COLO668 (cell line): ENCODE measurements around the gene LRTM2.

ENCODE experiments used
- DNase-seq: peaks from one replicate; lab custom pipeline; 2025; ENCODE audit not compliant: unreplicated experiment; lab: John Stamatoyannopoulos, UW

Gene LRTM2

DNA sequence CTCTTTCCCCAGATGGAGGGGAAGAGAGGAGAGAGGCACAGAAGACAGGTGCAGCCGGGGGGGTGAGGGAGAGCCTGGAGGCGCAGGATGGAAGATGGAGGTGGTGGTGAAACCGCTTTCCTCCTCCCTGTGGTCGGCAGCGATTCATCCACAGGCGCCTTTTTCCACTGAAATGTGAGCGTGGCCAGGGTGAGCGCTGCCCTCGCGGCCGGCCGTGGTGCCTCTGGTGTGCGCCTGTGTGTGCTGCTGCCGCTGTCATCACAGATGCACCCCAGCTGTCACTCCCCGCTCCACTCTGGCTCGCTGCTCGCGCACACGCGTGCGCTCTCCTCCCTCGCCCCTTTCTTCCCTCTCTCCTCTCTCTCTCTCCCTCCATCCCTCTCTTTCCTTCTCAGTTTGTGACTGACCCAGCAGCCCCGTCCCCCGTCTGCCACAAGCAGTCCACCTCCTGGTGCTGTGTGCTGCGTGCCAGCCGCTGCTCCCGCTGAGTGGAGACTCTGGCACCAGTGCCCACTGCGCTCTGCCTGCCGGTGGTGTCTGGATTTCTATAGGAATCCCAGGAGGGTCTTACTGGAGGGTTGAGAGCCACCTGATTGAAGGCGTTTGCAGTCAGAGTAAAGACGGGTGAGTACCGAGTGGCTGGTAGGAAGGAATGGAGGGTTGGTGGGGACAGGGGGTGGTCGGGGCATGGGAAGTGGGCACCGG lies at the start of gene LRTM2:
TSS of gene LRTM2 (plus strand) at position 375 of the 705 bp plus-strand sequence. CDS start 7,584 bp downstream, outside the sequence.
- DNase-seq: no peak

DNA sequence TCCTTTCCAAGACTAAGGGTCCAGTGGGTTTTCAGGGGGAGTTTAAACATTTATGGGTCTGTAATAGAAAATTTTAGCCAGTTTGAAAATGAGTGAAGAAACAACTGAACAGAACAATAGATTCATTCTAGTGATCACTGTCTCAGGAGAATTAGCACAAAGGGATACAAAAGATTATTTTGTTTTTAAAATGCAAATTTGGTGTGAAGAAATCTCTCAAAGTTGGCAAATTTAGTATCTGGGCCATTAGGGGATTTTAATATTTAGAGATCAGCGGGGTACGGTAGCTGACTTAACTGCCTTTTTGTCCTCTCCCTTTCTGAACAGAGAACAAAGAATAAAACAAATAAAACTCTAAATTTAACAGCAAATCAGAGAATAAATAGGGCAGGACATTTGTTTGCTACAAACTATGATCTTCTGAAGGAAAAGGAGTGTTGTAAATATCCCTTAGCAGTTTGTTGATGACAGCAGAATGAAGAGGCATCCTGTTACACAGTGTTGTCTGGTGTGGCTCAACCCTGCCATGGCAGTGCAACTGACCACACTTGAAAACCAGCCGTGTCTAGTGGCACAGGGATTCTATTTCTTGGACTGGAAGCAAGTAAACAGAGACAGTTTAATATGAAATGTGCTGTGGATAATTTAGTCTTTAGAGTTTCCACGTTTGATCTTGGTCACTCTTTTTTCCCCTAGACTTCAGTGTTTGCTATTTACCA lies 46.3 kb upstream of the LRTM2 start:
- DNase-seq: no peak

DNA sequence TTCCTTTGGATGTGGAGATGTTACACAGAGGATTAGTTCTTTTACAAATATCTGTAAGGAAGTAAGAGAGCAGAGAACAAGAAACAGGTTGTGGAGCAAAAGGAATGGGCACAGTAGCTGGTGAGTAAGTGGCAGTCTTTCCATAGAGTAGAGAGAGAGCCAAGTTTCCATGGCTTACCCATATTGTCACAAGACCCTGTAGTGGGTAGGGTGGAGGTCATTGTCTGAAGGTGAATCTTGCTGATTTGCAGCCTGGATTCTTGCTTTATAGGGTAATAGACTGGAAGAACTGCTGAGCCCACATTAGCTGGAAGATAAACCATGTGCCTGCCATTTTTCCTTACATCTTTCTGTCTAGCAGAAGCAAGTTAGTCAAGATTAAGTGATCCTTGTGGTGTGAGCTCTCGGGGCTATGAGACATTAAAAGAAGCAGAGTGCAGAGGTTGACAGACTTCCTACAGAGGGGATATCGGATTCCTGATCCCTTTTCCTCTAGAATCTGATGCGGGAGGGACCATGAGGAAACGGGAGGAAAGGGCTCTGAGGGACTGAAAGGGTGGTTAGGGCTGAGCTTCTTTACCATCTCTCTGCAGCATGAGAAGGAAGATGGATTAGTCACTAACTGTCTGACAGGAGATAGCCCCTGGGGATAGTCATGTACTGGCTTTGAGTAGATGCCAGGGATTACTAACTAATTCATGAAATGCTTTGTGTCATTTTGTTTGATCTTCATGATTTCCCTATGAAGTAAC lies 44.0 kb upstream of the LRTM2 start:
- no peak for DNase-seq

DNA sequence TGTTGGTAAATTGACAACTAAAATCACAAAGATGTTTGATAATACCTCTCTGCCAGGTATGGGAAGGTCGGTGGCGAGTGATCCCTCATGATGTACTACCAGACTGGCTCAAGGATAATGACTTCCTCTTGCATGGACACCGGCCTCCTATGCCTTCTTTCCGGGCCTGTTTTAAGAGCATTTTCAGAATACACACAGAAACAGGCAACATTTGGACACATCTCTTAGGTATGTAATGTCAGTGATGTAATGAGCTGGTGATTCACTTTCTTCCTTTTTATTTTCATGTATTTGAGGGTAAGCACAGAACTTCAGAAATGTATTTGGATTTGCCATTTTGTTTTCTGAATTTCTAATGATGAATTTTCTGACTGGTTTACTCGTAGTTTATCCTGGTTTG lies 42.6 kb upstream of the LRTM2 start:
- DNase-seq: no peak

DNA sequence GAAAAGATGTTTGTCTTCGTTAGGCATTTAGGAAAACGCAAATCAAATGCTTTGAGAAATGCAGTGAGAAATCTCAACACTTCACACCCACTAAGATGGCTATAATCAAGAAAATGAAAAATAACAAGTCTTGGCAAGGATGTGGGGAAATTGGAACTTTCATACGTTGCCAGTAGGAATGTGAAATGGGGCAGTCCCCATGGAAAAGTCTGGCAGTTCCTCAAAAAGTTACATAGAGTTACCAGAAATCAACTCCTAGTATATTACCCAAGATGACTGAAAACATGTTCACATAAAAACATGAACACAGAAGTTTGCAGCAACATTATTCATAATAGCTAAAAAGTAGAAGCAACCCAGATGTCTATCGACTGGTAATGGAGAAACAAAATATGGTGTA lies 41.5 kb upstream of the LRTM2 start:
- DNase-seq: no peak

DNA sequence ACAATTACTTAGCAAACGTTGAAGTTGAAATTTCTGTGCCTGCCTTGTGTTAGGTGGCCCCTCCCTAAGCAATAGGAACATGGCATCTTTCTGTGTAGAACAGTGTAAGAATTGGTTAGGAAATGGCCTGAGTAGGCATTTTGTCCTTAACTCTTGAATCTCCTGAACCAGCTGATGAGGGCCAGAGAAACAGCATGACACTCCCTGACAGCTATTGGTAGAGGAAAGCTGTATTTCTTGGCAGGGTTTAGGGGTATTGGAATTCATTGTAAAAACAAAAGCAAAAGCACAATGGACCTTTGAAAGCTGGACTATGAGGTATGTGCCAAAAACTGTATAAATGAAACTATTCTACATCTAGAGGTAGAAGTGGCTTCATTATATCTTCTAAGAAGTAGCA lies 40.6 kb upstream of the LRTM2 start:
- no peak for DNase-seq

DNA sequence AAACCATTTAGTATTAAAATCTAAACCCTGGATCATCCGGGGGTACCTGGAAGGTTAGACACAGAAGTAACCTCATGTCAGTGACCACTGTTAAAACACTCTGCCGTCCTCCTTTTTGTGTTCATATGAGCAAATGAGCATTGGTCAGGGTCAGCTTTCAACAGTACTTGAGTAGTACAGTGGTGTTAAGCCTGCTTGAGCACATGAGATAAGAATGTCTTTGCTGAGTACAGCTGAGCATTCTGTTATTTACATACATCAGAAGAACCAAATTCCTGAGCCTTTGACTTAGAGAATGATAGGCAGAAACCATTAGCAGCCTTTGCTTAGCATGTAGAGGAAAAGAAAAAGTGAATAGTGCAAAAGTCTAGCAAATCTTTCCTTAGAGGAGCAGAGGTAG lies 38.6 kb upstream of the LRTM2 start:
- no peak for DNase-seq

DNA sequence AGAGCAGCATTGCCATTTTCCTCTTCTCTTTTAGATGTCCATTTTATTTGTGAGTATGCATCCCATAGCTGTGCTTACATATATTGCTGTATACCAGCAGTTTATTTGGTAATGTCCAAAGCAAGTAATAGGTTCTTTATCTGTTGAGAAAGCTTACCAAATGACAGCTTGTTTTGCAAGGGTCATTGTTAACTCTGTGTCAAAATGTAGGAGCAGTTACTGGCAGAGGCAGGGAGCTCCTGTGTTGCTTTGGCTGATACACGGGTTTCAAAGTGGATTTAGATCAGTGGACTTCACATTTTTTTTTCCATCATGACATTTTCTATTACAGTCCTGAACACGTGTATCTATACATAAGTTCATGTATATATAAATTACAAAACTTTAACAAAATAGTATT lies 38.1 kb upstream of the LRTM2 start:
- no peak for DNase-seq

DNA sequence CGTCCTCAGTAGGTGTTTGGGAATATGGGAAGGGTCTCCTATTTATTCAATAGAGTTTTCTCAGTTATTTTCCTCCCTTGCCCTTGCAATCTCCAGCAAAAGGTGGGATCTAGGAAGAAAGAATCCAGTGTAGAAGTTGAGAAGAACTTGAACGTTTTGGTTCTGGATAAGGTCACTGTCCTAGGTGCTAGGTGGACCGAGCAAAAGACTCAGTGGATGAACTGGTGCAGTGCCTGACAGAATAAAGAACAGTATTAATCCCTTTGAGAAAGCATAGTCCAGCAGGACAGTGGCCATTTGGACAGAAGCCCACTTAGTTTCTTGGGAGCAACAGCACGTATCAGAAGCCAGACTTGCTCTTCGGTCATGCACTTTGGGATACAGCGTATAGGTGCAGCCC lies 32.7 kb upstream of the LRTM2 start:
- DNase-seq: no peak

DNA sequence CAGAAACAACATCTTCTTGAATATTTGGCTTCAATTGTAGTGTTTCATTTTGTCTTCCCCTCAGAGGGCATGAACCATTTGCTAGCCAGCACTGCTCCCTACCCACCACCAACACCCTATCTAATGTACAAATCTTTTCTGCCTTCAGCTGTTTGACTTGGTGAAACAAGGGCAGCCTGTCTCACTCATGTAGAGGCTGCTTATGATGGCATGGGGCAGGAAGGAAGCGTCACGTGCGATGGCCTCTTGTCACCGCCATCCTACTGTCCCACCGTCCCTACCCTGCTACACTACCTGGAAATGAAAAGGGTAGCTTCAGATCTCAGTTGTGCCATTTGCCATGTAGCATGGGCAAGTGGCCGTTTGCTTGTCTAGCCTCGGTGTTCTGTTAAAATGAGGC lies 29.9 kb upstream of the LRTM2 start:
- no peak for DNase-seq

DNA sequence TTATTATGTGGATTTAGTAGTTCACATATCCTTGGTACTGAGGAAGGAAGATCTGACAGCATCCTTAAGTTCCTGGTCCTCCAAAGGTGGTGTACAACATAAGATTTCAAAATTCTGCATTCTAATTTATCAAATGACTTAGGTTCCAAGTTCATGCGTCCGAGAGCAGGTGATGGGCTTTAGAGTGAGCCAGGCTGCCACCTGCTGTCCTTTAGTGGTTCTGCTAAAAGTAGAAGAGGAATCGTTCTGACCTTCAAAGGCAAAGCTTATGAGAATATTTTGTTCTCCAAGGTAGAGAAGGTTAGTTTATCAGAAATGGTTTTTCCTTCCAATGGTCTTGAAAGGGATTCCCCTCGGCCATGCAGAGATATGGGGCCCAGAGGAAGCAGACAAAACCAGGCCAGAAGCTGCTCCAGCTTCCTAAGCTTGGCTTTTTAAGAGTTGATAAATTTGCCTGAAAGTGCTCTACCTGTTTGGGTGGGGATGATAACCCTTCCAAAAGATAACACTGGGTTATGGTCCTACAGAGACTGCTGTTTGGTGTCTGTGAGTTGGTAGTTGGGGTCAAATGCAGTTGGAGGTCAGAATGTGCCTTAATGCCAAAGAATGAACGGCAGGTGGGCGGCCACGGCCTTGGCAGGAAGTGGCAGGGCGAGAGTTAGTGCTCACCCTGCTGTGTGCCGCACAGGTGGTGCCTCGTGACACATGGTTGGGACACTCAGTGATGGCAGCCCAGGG lies 29.1 kb upstream of the LRTM2 start:
- DNase-seq: peak; percentile 65

DNA sequence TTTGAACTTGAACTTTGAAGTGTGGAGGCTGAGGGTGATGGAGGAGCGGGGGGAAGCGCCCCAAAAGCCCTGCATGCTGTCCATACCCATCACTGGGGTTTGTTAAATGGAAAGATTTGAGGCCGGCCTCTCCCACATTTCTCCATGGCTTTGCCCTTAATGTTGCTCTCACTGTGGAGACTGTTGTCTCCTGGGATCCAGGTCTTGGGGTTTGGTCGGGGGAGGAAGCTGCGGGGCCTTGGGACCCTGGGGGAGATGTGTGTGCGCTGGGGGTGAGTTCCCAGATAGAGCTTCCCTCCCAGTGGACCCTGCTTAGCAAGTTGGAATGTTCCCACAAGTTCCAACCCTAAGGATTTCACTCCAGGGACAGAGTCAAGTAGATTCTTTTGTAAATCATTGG lies 28.0 kb upstream of the LRTM2 start:
- no peak for DNase-seq

DNA sequence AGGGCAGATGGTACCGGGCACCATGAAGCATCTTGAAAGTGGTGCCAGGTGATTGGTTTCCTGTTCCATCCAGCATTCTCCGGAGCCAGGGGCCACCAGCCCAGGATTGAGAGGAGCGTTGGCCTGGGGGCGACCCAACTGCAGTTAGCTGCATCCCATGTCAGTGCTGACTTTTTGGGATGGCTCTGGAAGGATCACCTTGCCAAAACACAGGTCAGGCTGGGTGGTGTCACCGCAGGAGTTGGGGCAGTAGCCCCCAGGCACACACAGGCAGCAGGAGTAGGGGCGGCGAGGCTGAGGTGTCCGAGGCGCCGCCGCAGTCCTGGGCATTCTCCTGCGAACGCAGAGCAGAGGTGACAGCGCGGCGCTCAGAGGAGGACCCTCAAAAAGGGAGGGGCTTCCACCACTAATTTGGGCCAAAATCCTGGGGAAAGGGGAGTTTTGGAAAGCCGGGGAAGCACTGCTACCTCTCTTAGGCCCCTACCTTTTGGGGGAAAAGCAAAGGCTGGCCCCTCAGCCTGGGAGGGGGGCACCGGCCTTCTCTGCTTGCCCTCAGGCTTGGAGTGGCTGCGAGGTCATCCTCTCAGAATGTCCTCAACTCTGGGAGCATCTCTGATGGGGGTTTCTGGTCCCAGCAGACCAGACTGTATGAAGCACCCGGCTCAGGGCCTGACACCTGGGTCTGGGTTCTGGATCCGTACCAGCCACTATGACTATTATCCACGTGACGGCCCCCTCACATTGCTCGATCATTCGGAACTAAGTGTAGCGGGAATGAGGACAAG lies 26.7 kb upstream of the LRTM2 start:
- no peak for DNase-seq

DNA sequence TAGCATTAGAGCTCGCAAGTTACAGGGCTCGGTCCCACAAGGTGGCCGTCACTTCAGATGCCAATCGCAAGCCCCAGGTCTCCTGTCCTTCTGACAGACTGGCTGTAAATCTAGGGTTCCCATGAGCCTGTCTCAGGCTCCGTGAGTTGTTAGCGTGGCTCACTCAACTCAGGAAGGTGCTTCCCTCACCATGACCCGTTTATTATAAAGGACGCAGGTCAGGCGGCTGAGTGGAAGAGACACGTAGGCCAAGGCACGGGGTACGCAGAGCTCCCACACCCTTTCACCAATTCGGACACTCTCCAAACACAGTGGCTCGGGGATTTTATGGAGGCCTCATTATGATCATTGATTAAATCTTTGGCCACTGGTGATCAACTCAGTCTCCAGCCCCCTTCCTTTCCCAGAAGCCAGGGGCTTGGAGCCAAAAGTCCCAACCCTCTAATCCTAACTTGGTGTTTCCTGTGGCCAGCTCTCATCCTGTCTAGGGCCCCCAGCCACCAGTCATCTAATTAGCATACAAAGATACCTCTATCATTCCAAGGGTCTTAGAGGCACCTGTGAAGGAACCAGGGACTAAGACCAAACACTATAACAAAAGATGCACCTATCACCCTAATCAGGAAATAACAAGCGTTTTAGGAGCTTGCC lies 25.8 kb upstream of the LRTM2 start:
- no peak for DNase-seq

DNA sequence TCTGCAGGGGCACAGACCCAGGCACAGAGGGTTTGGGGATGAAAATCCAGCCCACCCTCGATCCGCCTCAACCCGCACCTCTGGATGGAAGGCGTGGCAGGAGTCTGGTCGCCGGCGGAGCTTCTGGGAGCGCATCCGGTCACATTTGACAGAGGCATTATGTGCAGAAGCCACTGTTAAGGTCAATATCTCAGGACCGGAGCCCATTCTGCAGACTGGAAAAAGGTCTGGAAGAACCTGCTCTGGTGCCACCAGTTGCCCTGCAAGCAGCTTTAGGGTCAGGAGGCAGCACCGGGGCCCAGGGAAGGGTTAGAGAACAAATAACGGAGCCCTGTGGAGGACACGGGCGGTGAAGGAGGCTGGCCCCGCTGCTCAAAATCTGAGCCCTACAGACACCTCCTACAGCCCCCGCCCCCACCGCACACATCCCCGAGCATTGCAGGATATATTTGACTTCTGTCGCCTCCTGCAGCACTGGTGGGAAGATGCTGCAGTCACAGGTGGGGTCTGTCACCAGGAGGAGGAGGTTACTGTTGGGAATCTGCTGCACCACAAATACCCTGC lies 25.1 kb upstream of the LRTM2 start:
- DNase-seq: no peak

DNA sequence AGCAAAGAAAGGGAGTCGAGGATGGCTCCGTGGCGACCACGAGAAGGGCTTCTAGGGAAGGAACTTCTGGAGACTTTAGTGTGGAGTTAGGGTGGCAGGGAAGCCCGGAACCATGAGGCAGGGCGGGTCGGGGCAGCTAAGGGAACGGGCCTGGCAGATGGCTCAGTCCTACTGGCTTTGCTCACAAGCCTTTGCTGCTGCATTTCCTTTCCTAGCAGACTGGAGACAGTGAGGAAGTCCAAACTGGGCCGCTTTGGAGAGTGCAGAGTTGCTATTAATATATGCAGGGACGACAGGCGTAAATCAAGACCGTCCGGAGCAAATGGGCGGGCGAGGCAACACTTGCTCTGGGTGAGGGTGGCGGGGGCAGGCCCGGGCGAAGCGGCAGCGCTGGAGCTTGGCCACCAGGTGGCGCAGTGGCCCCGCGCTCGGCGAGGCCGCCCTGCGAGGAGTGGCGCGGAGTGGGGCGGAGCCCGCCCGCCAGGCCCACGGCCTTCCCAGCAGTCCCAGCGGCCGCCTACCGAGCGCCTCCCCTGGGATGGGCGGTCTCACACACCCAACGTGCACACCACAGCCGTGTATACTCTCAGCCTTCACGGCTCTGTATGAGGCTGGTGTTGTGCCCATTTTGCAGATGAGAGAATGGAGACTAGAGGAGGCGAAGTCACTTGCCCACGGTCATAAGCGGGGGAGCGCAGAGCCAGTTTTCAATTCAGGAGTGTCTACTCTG lies 24.4 kb upstream of the LRTM2 start:
- peak; percentile 96 for DNase-seq

DNA sequence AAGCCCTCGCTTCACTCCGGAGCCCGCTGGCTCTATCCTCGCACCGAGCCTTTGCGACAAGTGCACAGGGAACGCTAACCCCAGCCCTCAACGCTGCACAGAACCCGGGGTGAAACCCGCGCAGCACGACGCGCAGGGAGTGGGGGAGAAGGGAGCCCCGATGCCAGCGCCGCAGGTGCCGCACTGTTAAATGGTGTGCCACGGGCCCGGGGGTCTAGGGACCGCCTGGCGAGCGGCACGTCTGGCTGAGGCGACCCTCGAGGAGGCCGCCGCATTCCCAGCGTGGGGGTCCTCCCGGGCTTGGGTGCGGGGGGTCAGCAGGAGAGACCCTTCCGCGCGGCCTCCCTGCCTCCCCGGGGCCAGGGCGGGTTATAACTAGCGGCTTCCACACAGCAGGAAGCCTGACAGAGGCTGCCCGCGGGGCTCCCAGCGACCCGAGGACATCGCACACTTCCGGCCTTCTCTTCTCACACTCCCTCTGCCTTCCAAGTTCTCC lies 23.8 kb upstream of the LRTM2 start:
- peak; percentile 66 for DNase-seq

DNA sequence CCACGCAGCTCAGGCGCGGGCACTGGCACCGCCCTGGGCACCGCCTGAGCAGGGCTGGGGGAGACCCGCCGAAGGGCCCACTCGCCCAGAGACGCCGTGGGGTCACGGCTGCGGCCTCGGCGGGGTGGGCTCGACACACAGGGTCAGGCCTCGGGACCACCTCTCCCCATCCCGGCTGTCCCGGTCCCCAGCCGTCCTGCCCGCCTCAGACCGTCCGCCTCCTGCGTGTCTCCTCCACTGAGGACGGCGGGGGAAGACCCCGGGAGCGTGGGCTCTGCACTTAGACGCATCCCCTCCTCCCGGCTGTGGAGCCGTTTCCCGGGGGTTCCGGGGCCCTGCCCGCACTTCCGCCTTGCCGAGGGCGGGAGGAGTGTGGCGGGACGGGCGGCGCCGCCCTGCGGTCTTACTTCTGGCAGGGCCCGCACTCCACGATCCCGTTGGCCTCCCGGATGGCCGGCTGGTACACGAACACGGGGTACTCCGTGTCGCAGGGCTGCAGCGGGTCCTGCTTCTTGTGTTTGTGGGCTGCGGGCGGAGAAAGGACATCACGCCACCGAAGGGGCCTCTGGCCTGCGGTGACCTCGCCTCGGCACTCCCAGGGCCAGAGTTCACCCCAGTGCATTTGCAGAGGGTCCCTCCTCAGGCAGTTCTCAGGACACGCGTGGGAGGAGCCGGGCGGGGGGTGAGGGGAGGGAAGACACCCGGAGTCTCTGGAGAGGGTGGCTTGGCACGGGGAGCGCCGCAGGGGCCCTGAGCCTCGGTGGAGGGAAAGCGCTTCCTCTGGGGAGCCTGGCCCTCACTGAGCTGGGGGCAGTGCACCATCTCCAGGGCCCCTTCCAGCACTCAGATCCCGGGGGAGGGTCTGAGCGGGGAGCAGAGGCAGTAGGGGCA lies 23.1 kb upstream of the LRTM2 start:
- peak; percentile 63 for DNase-seq
